GM19324 (cell line): Measurements from ENCODE around the gene SPRY1.
A peak's percentile ranks its signal among the peaks of the same experiment; 100 is the strongest.

Source experiments
- ATAC-seq: cut with Tn5 transposase; IDR thresholded peaks from one replicate; pipeline ENCODE4 v1.9.1; 2021; ENCODE audit warnings: mild to moderate bottlenecking, moderate library complexity; ENCODE audit not compliant: unreplicated experiment, low FRiP score

SPRY1 gene

GRCh38 chr4:123435246-123436113 is 38.9 kb downstream of the SPRY1 start:
- ATAC-seq: no peak

DNA sequence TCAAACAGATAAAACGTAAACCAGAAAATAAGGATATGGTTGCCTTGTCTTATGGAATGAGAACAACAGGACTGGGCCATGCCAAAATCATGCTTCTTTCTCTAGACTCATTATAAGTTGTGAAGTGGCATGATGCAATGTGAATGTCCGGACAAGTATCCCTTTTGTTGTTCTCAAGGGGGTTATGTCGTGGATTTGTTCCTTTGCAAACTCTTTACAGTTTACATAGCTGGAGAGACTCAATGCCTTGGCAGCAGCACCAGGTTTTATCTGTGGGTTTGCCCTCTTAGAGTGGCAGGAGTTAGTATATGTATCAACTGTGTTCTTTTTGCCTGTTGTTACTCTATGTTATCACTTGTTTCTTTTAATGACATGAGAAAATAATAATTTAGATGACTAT is 41.4 kb downstream of the SPRY1 start:
- no peak for ATAC-seq

GRCh38 chr4:123443401-123444289 is 47.0 kb downstream of the SPRY1 start:
- ATAC-seq: peak; percentile 61

DNA sequence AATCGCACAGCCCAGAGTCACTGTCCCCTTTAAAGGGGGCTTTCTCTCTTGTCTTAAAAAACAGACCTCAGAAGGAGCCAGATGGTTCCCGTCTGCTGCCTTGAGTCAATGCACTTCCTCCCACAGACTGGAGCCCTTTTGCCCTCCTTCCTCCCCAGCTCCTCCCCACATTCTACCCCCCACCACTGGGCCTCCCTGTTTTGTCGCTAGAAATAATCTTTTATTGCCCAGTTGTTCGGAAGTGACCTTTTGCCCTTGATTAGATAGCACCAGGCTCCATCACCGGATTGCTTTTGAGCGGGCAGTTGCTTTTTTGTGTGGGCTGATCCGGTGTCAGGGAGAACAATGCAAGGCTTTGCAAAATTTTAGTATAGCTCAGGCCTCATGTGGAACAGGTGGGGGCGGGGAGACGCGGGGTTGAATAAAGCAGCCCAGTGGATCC is 47.7 kb downstream of the SPRY1 start:
- ATAC-seq: peak; percentile 76

- no peak for ATAC-seq
Measured at GRCh38 chr4:123446865-123447474, 50.4 kb downstream of the SPRY1 start.

- ATAC-seq: peak; percentile 19
Measured at GRCh38 chr4:123449362-123449761, 52.8 kb downstream of the SPRY1 start.

GRCh38 chr4:123449780-123450179 is 53.2 kb downstream of the SPRY1 start:
- ATAC-seq: peak; percentile 68

DNA sequence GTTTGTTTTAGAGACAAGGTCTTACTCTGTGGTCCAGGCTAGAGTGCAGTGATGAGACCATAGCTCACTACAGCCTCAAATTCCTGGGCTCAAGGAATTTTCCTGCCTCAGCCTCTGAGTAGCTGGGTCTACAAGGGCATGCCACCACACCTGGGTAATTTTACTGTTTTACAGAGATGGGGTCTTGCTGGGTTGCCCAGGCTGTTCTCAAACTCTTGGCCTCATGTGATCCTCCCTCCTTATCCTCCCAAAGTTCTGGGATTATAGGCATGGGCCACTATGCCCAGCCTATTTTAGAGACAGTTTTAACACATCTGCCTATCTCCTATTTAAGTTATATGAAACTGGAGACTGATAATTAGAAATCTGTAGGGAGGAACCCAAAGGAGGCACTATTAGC is 53.8 kb downstream of the SPRY1 start:
- no peak for ATAC-seq

DNA sequence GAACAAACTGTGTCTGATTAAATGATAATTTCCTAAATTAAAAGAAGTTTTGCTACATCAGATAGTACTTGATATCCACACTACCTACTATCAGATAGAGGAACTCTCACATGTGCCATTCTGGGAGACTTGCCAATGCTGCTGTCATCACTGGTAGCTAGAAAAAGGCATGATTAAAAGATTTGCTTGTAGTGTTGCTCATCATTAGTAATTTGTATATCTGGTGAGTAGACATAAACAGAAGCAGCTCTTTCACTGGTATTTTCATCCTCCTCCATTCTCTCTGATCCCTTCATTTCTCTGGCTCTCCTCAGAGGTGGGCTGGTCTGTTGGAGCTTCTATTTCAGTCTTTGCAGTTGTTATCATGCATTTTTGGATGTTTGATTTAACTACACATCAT is 56.0 kb downstream of the SPRY1 start:
- no peak for ATAC-seq

- no peak for ATAC-seq
Measured at GRCh38 chr4:123453061-123453680, 56.6 kb downstream of the SPRY1 start.
